HepG2 (cell line): ENCODE measurements around the gene VWA1. TPM values are rescaled to one million over a fixed set of nuclear protein-coding genes. Genes with fewer than 3 reads are reported as not detected.

Experiments used
- ATM ChIP-seq: fragments of 450-650 bp; IDR thresholded peaks from 2 replicates; pipeline ENCODE4 v1.7.1; 2017; ENCODE audit warnings: mild to moderate bottlenecking, borderline replicate concordance
- ATRX ChIP-seq: sonication (generic); formaldehyde crosslinking; IDR thresholded peaks from 2 replicates; pipeline ENCODE4 v1.4.0; 2020; ENCODE audit warnings: missing genetic modification reagents, borderline replicate concordance
- CCAR2 ChIP-seq: fragments of 200-400 bp; formaldehyde crosslinking; optimal IDR thresholded peaks from 2 replicates; pipeline ENCODE3; 2018; ENCODE audit warnings: low read depth, mild to moderate bottlenecking, low read length, moderate library complexity
- ERF ChIP-seq: IDR thresholded peaks from 2 replicates; pipeline ENCODE4 v1.6.1; 2018; ENCODE audit warnings: missing biosample characterization, missing genetic modification reagents
- HINFP ChIP-seq: sonication (generic); formaldehyde crosslinking; IDR thresholded peaks from 2 replicates; pipeline ENCODE4 v1.4.0; 2020; ENCODE audit warnings: low read depth, mild to moderate bottlenecking, missing genetic modification reagents
- SNAPC4 ChIP-seq: sonication (generic); formaldehyde crosslinking; IDR thresholded peaks from 2 replicates; pipeline ENCODE4 v1.4.0; 2020; ENCODE audit warnings: mild to moderate bottlenecking, missing genetic modification reagents
- TIGD3 ChIP-seq: sonication (generic); formaldehyde crosslinking; IDR thresholded peaks from 2 replicates; pipeline ENCODE4 v1.5.1; 2020; ENCODE audit warnings: mild to moderate bottlenecking, missing genetic modification reagents, borderline replicate concordance
- ZNF552 ChIP-seq: sonication (generic); formaldehyde crosslinking; IDR thresholded peaks from 2 replicates; pipeline ENCODE4 v1.9.0; 2022; ENCODE audit warnings: missing genetic modification reagents, mild to moderate bottlenecking, borderline replicate concordance
- ZNF607 ChIP-seq: sonication (generic); formaldehyde crosslinking; IDR thresholded peaks from 2 replicates; pipeline ENCODE4 v1.5.1; 2020; ENCODE audit warnings: missing genetic modification reagents, mild to moderate bottlenecking, borderline replicate concordance
- ZNF670 ChIP-seq: sonication (generic); formaldehyde crosslinking; IDR thresholded peaks from 2 replicates; pipeline ENCODE4 v1.8.0; 2022; ENCODE audit warnings: mild to moderate bottlenecking, missing genetic modification reagents, borderline replicate concordance
- polyA plus RNA-seq, 8 experiments: library from polyadenylated mRNA; depleted of rRNA in 3 of 8; stranded (reverse) in 7 of 8; unstranded in 1 of 8; fragments of >200 nt; fragmentation: Illumina TruSeq in 4 of 8; extraction: Trizol in 4 of 8; gene quantifications; 2 replicates each; pipeline versions ENCODE4 v1.2.1 to v1.2.3, GENCODE V29; 2011 to 2016; ENCODE audit warnings: low read depth in 4 of 8, missing spikeins in 1 of 8, mixed read lengths in 1 of 8; ENCODE audit not compliant: insufficient read depth in 1 of 8
- total RNA-seq, 5 experiments: library from RNA; depleted of rRNA; stranded (reverse); fragments of >200 nt; fragmentation: Illumina TruSeq; extraction: Trizol; gene quantifications; 2 replicates each; pipeline ENCODE4 v1.2.3, GENCODE V29; 2016; ENCODE audit warnings: low read depth in 1 of 5
- TF ChIP-seq, protein P1 (sequence below): sonication (generic); formaldehyde crosslinking; IDR thresholded peaks from 2 replicates; pipeline ENCODE4 v1.4.0; 2020; ENCODE audit warnings: mild to moderate bottlenecking, missing genetic modification reagents

The VWA1 gene
- total and polyA plus RNA-seq, 2 of the 13 experiments (the other 11 are each of a cell fraction or from before 2014, with no cell fraction given): 40.9 to 57.5 TPM

- TF ChIP-seq, protein P1, sequence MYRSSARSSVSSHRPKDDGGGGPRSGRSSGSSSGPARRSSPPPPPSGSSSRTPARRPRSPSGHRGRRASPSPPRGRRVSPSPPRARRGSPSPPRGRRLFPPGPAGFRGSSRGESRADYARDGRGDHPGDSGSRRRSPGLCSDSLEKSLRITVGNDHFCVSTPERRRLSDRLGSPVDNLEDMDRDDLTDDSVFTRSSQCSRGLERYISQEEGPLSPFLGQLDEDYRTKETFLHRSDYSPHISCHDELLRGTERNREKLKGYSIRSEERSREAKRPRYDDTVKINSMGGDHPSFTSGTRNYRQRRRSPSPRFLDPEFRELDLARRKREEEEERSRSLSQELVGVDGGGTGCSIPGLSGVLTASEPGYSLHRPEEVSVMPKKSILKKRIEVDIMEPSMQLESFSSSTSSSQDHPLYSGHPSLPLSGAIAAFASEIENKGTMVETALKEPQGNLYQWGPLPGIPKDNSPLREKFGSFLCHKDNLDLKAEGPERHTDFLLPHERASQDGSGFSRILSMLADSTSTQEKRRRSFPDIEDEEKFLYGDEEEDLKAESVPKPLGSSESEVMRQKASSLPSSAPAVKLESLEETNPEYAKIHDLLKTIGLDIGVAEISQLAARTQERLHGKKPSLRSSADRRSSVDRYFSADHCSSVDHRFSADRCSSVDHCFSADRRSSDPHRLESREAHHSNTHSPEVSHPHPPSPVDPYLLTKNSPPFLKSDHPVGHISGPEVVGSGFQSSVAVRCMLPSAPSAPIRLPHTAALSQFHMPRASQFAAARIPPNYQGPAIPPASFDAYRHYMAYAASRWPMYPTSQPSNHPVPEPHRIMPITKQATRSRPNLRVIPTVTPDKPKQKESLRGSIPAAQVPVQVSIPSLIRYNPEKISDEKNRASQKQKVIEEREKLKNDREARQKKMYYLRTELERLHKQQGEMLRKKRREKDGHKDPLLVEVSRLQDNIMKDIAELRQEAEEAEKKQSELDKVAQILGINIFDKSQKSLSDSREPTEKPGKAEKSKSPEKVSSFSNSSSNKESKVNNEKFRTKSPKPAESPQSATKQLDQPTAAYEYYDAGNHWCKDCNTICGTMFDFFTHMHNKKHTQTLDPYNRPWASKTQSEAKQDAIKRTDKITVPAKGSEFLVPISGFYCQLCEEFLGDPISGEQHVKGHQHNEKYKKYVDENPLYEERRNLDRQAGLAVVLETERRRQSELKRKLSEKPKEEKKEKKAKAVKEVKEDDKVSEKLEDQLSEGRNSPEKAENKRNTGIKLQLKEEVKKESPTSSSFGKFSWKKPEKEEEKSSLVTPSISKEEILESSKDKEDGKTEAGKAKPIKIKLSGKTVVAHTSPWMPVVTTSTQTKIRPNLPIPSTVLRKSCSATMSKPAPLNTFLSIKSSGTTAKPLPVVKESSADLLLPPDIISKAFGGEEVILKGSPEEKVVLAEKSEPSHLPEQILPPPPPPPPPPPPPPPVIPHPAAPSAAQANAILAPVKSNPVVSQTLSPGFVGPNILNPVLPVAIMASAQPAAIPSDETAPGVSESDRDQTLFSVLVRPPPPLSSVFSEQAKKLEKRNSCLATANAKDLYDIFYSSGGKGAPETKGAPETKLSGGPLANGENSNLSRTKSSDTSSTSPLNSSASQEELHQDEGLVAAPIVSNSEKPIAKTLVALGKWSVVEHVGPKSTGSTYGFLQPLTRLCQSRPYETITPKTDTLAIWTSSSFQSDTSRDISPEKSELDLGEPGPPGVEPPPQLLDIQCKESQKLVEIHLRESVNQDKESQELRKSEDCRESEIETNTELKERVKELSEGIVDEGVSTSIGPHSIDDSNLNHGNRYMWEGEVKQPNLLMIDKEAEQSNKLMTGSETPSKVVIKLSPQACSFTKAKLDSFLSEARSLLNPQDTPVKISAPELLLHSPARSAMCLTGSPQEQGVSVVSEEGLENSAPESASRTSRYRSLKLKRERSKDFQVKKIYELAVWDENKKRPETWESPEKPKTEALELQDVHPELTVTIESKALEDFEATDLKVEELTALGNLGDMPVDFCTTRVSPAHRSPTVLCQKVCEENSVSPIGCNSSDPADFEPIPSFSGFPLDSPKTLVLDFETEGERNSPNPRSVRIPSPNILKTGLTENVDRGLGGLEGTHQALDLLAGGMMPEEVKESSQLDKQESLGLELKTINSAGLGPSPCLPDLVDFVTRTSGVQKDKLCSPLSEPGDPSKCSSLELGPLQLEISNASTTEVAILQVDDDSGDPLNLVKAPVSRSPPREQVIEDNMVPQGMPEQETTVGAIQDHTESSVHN (CRISPR knock-in tag): peak; percentile 16; the same call in 1 of the 2 replicates
- TF ChIP-seq ATRX (CRISPR knock-in tag) (no peak), HINFP (0 out of 2 replicates have a peak, but pooled peaks have one; percentile 75), ZNF552 (CRISPR knock-in tag) (peak; percentile 86), ERF (CRISPR knock-in tag) (peak; percentile 93), CCAR2 (peak; percentile 86), TIGD3 (no peak), ATM (no peak), ZNF670 (no peak), SNAPC4 (CRISPR knock-in tag) (no peak; the same call in 1 of the 2 replicates), ZNF607 (CRISPR knock-in tag) (peak; percentile 88)
These were observed 2.3 kb upstream of the VWA1 start (continued) for GRCh38 chr1:1432951-1433803.
